ENCODE measurements around the gene PAEP. TPM values are rescaled to one million over a fixed set of nuclear protein-coding genes. Genes with fewer than 3 reads are reported as not detected.

PAEP gene
- total and polyA plus RNA-seq, 8 donors = not detected

- H3K27ac ChIP-seq = no peak overlapping the region
- intact Hi-C loops (cut with DNase I) = no loop called here
- FAIRE-seq (no peak), DNase-seq (peak in 2 of 6 donors; percentile 3 to 47), ATAC-seq (no peak)
- no peaks in the 10 kb centered on the region for H3K27me3 ChIP-seq
- no peaks in the 10 kb centered on the region for H3K9me3 ChIP-seq
- H3K4me3 ChIP-seq = no peak overlapping the region
- no peaks in the 10 kb centered on the region for H3K4me1 ChIP-seq
- 63 to 72% methylated on average over 21 to 22 of the region's 22 CpGs for WGBS, 2 donors
- TF ChIP-seq CTCF (IDR thresholded peaks at IDR 0.05) = no peak
- H3K36me3 ChIP-seq = no peaks in the 10 kb centered on the region
Measured at GRCh38 chr9:135608294-135608998, 46.9 kb downstream of the PAEP start.

- WGBS, 2 donors = 66 to 74% methylated on average over 15 of the region's 15 CpGs
- FAIRE-seq (no peak), ATAC-seq (no peak), DNase-seq (no peak)
- Histone ChIP-seq H3K4me3 (no peak overlapping the region), H3K27ac (no peak overlapping the region), H3K4me1 (no peaks in the 10 kb centered on the region), H3K9me3 (no peaks in the 10 kb centered on the region), H3K36me3 (no peaks in the 10 kb centered on the region), H3K27me3 (no peaks in the 10 kb centered on the region)
- no peak for TF ChIP-seq CTCF (IDR thresholded peaks at IDR 0.05)
- intact Hi-C loops (cut with DNase I) = no loop called here
Measured at GRCh38 chr9:135608999-135609317, 47.4 kb downstream of the PAEP start.

GRCh38 chr9:135609366-135609955 is 47.9 kb downstream of the PAEP start:
- intact Hi-C loops (cut with DNase I) = no loop called here
- Histone ChIP-seq H3K4me3 (no peak overlapping the region), H3K27ac (no peak overlapping the region), H3K9me3 (no peaks in the 10 kb centered on the region), H3K36me3 (no peaks in the 10 kb centered on the region), H3K27me3 (no peaks in the 10 kb centered on the region), H3K4me1 (no peaks in the 10 kb centered on the region)
- TF ChIP-seq CTCF (IDR thresholded peaks at IDR 0.05) = no peak
- FAIRE-seq (no peak), DNase-seq (no peak), ATAC-seq (no peak)
- WGBS, 2 donors = 68 to 69% methylated on average over 17 of the region's 17 CpGs

- Histone ChIP-seq H3K9me3 (no peaks in the 10 kb centered on the region), H3K36me3 (no peaks in the 10 kb centered on the region), H3K27me3 (no peaks in the 10 kb centered on the region), H3K4me1 (no peaks in the 10 kb centered on the region), H3K4me3 (no peak overlapping the region), H3K27ac (no peak overlapping the region)
- DNase-seq = no peak
- WGBS, 2 donors = 64 to 71% methylated on average over 13 of the region's 13 CpGs
- FAIRE-seq = no peak
- intact Hi-C loops (cut with DNase I) = loop anchor here in 1 of 3 donors (10.0 kb wide), 1 partner anchor 56 kb away; no protein-coding TSS in a partner anchor
- ATAC-seq = no peak
- no peak for TF ChIP-seq CTCF (IDR thresholded peaks at IDR 0.05)
Measured at GRCh38 chr9:135610290-135611141, 49.0 kb downstream of the PAEP start.
